ENCODE data around the gene BLOC1S2.
"Not testable (repeated sequence)": the region's sequence is repeated elsewhere in the genome, so short reads cannot be mapped to it uniquely, and the experiment has no call there.

BLOC1S2 gene

GRCh38 chr10:100319707-100320402 is 33.4 kb upstream of the BLOC1S2 start:
- Histone ChIP-seq H3K9me3 (ENCODE audit: control insufficient read depth in 1 of 2, low read length in 2 of 2) (no peaks in the 10 kb centered on the region), H3K9ac (ENCODE audit: low read depth in 1 of 2, low read length in 2 of 2) (no peak overlapping the region), H3K4me3 (ENCODE audit: low read depth in 1 of 2, low read length in 2 of 2) (no peak overlapping the region), H3K4me1 (ENCODE audit: control insufficient read depth in 1 of 2, insufficient read depth in 2 of 2, low read length in 2 of 2) (no peaks in the 10 kb centered on the region), H3K27ac (ENCODE audit: low read depth, low read length) (no peak overlapping the region), H3K27me3 (ENCODE audit: control insufficient read depth in 1 of 2, insufficient read depth in 2 of 2, low read length in 2 of 2) (peaks cover 0 to 4% of the 10 kb centered on the region in 2 donors), H3K36me3 (ENCODE audit: control insufficient read depth in 1 of 2, insufficient read depth in 2 of 2, low read length in 2 of 2) (no peaks in the 10 kb centered on the region)

GRCh38 chr10:100318207-100318606 is 31.7 kb upstream of the BLOC1S2 start:
- Histone ChIP-seq H3K9ac (ENCODE audit: low read depth in 1 of 2, low read length in 2 of 2) (no peak overlapping the region), H3K27me3 (ENCODE audit: control insufficient read depth in 1 of 2, insufficient read depth in 2 of 2, low read length in 2 of 2) (peaks cover 3 to 4% of the 10 kb centered on the region in 2 donors), H3K4me1 (ENCODE audit: control insufficient read depth in 1 of 2, insufficient read depth in 2 of 2, low read length in 2 of 2) (no peaks in the 10 kb centered on the region), H3K9me3 (ENCODE audit: control insufficient read depth in 1 of 2, low read length in 2 of 2) (no peaks in the 10 kb centered on the region), H3K27ac (ENCODE audit: low read depth, low read length) (no peak overlapping the region), H3K36me3 (ENCODE audit: control insufficient read depth in 1 of 2, insufficient read depth in 2 of 2, low read length in 2 of 2) (no peaks in the 10 kb centered on the region), H3K4me3 (ENCODE audit: low read depth in 1 of 2, low read length in 2 of 2) (no peak overlapping the region)

GRCh38 chr10:100315615-100316014 is 29.1 kb upstream of the BLOC1S2 start:
- H3K36me3 ChIP-seq (ENCODE audit: control insufficient read depth in 1 of 2, insufficient read depth in 2 of 2, low read length in 2 of 2): no peaks in the 10 kb centered on the region
- peaks cover 0 to 14% of the 10 kb centered on the region in 2 donors for H3K4me1 ChIP-seq (ENCODE audit: control insufficient read depth in 1 of 2, insufficient read depth in 2 of 2, low read length in 2 of 2)
- no peak overlapping the region for H3K9ac ChIP-seq (ENCODE audit: low read depth in 1 of 2, low read length in 2 of 2)
- no peak overlapping the region for H3K27ac ChIP-seq (ENCODE audit: low read depth, low read length)
- H3K27me3 ChIP-seq (ENCODE audit: control insufficient read depth in 1 of 2, insufficient read depth in 2 of 2, low read length in 2 of 2): peaks cover 3 to 4% of the 10 kb centered on the region in 2 donors
- H3K4me3 ChIP-seq (ENCODE audit: low read depth in 1 of 2, low read length in 2 of 2): no peak overlapping the region
- H3K9me3 ChIP-seq (ENCODE audit: control insufficient read depth in 1 of 2, low read length in 2 of 2): no peaks in the 10 kb centered on the region

- H3K4me3 ChIP-seq (ENCODE audit: low read depth in 1 of 2, low read length in 2 of 2): no peak overlapping the region
- peaks cover 3 to 4% of the 10 kb centered on the region in 2 donors for H3K27me3 ChIP-seq (ENCODE audit: control insufficient read depth in 1 of 2, insufficient read depth in 2 of 2, low read length in 2 of 2)
- H3K9ac ChIP-seq (ENCODE audit: low read depth in 1 of 2, low read length in 2 of 2): no peak overlapping the region
- no peaks in the 10 kb centered on the region for H3K9me3 ChIP-seq (ENCODE audit: control insufficient read depth in 1 of 2, low read length in 2 of 2)
- peaks cover 0 to 14% of the 10 kb centered on the region in 2 donors for H3K4me1 ChIP-seq (ENCODE audit: control insufficient read depth in 1 of 2, insufficient read depth in 2 of 2, low read length in 2 of 2)
- H3K27ac ChIP-seq (ENCODE audit: low read depth, low read length): no peak overlapping the region
- H3K36me3 ChIP-seq (ENCODE audit: control insufficient read depth in 1 of 2, insufficient read depth in 2 of 2, low read length in 2 of 2): no peaks in the 10 kb centered on the region
These were observed 24.8 kb upstream of the BLOC1S2 start for GRCh38 chr10:100311298-100311697.

- H3K36me3 ChIP-seq (ENCODE audit: control insufficient read depth in 1 of 2, insufficient read depth in 2 of 2, low read length in 2 of 2): no peaks in the 10 kb centered on the region
- H3K9ac ChIP-seq (ENCODE audit: low read depth in 1 of 2, low read length in 2 of 2): no peak overlapping the region
- no peaks in the 10 kb centered on the region for H3K9me3 ChIP-seq (ENCODE audit: control insufficient read depth in 1 of 2, low read length in 2 of 2)
- H3K27me3 ChIP-seq (ENCODE audit: control insufficient read depth in 1 of 2, insufficient read depth in 2 of 2, low read length in 2 of 2): no peaks in the 10 kb centered on the region
- no peak overlapping the region for H3K27ac ChIP-seq (ENCODE audit: low read depth, low read length)
- H3K4me1 ChIP-seq (ENCODE audit: control insufficient read depth in 1 of 2, insufficient read depth in 2 of 2, low read length in 2 of 2): peaks cover 0 to 13% of the 10 kb centered on the region in 2 donors
- no peak overlapping the region for H3K4me3 ChIP-seq (ENCODE audit: low read depth in 1 of 2, low read length in 2 of 2)
These were observed 21.2 kb upstream of the BLOC1S2 start for GRCh38 chr10:100307684-100308083.

- H3K4me1 ChIP-seq (ENCODE audit: control insufficient read depth in 1 of 2, insufficient read depth in 2 of 2, low read length in 2 of 2): peaks cover 0 to 5% of the 10 kb centered on the region in 2 donors
- no peaks in the 10 kb centered on the region for H3K9me3 ChIP-seq (ENCODE audit: control insufficient read depth in 1 of 2, low read length in 2 of 2)
- H3K9ac ChIP-seq (ENCODE audit: low read depth in 1 of 2, low read length in 2 of 2): no peak overlapping the region
- H3K4me3 ChIP-seq (ENCODE audit: low read depth in 1 of 2, low read length in 2 of 2): no peak overlapping the region
- H3K27me3 ChIP-seq (ENCODE audit: control insufficient read depth in 1 of 2, insufficient read depth in 2 of 2, low read length in 2 of 2): no peaks in the 10 kb centered on the region
- H3K36me3 ChIP-seq (ENCODE audit: control insufficient read depth in 1 of 2, insufficient read depth in 2 of 2, low read length in 2 of 2): no peaks in the 10 kb centered on the region
- no peak overlapping the region for H3K27ac ChIP-seq (ENCODE audit: low read depth, low read length)
These were observed 20.4 kb upstream of the BLOC1S2 start for GRCh38 chr10:100306861-100307260.

- no peak overlapping the region for H3K4me3 ChIP-seq (ENCODE audit: low read depth in 1 of 2, low read length in 2 of 2)
- no peaks in the 10 kb centered on the region for H3K36me3 ChIP-seq (ENCODE audit: control insufficient read depth in 1 of 2, insufficient read depth in 2 of 2, low read length in 2 of 2)
- H3K9ac ChIP-seq (ENCODE audit: low read depth in 1 of 2, low read length in 2 of 2): no peak overlapping the region
- H3K27ac ChIP-seq (ENCODE audit: low read depth, low read length): no peak overlapping the region
- H3K27me3 ChIP-seq (ENCODE audit: control insufficient read depth in 1 of 2, insufficient read depth in 2 of 2, low read length in 2 of 2): no peaks in the 10 kb centered on the region
- no peaks in the 10 kb centered on the region for H3K9me3 ChIP-seq (ENCODE audit: control insufficient read depth in 1 of 2, low read length in 2 of 2)
- no peaks in the 10 kb centered on the region for H3K4me1 ChIP-seq (ENCODE audit: control insufficient read depth in 1 of 2, insufficient read depth in 2 of 2, low read length in 2 of 2)
These were observed 17.9 kb upstream of the BLOC1S2 start for GRCh38 chr10:100304414-100304813.

GRCh38 chr10:100303724-100304319 is 17.3 kb upstream of the BLOC1S2 start:
- Histone ChIP-seq H3K36me3 (ENCODE audit: control insufficient read depth in 1 of 2, insufficient read depth in 2 of 2, low read length in 2 of 2) (no peaks in the 10 kb centered on the region), H3K27me3 (ENCODE audit: control insufficient read depth in 1 of 2, insufficient read depth in 2 of 2, low read length in 2 of 2) (no peaks in the 10 kb centered on the region), H3K27ac (ENCODE audit: low read depth, low read length) (no peak overlapping the region), H3K9ac (ENCODE audit: low read depth in 1 of 2, low read length in 2 of 2) (no peak overlapping the region), H3K9me3 (ENCODE audit: control insufficient read depth in 1 of 2, low read length in 2 of 2) (no peaks in the 10 kb centered on the region), H3K4me3 (ENCODE audit: low read depth in 1 of 2, low read length in 2 of 2) (no peak overlapping the region), H3K4me1 (ENCODE audit: control insufficient read depth in 1 of 2, insufficient read depth in 2 of 2, low read length in 2 of 2) (no peaks in the 10 kb centered on the region)

GRCh38 chr10:100301123-100301522 is 14.6 kb upstream of the BLOC1S2 start:
- H3K9me3 ChIP-seq (ENCODE audit: control insufficient read depth in 1 of 2, low read length in 2 of 2); H3K27ac ChIP-seq (ENCODE audit: low read depth, low read length); H3K4me1 ChIP-seq (ENCODE audit: control insufficient read depth in 1 of 2, insufficient read depth in 2 of 2, low read length in 2 of 2); H3K4me3 ChIP-seq (ENCODE audit: low read depth in 1 of 2, low read length in 2 of 2); H3K27me3 ChIP-seq (ENCODE audit: control insufficient read depth in 1 of 2, insufficient read depth in 2 of 2, low read length in 2 of 2); H3K9ac ChIP-seq (ENCODE audit: low read depth in 1 of 2, low read length in 2 of 2); H3K36me3 ChIP-seq (ENCODE audit: control insufficient read depth in 1 of 2, insufficient read depth in 2 of 2, low read length in 2 of 2): not testable (repeated sequence)

- Histone ChIP-seq H3K4me1 (ENCODE audit: control insufficient read depth in 1 of 2, insufficient read depth in 2 of 2, low read length in 2 of 2) (no peaks in the 10 kb centered on the region), H3K9ac (ENCODE audit: low read depth in 1 of 2, low read length in 2 of 2) (no peak overlapping the region), H3K27ac (ENCODE audit: low read depth, low read length) (no peak overlapping the region), H3K27me3 (ENCODE audit: control insufficient read depth in 1 of 2, insufficient read depth in 2 of 2, low read length in 2 of 2) (no peaks in the 10 kb centered on the region), H3K9me3 (ENCODE audit: control insufficient read depth in 1 of 2, low read length in 2 of 2) (no peaks in the 10 kb centered on the region), H3K36me3 (ENCODE audit: control insufficient read depth in 1 of 2, insufficient read depth in 2 of 2, low read length in 2 of 2) (no peaks in the 10 kb centered on the region), H3K4me3 (ENCODE audit: low read depth in 1 of 2, low read length in 2 of 2) (no peak overlapping the region)
These were observed 10.8 kb upstream of the BLOC1S2 start for GRCh38 chr10:100297242-100297641.

Data from duodenal mucosa (tissue), 2 donors.